ENCODE measurements around the gene ELMOD3. TPM values are rescaled to one million over a fixed set of nuclear protein-coding genes. Genes with fewer than 3 reads are reported as not detected.
A peak's percentile ranks its signal among the peaks of the same experiment; 100 is the strongest.

ELMOD3 gene
- total and polyA plus RNA-seq, 9 of the 15 experiments (the other 6 are each of a cell fraction or from before 2014, with no cell fraction given), result 2.7 to 18.7 (median 11.6) TPM

- Histone ChIP-seq H3K4me3 (no peak overlapping the region), H3K9me3 (replicated peaks; ENCODE audit: control insufficient read depth, insufficient read depth, low read depth, low read length) (no peaks in the 10 kb centered on the region), H4K20me1 (replicated peaks; ENCODE audit: control insufficient read depth, insufficient read depth, low read length) (no peaks in the 10 kb centered on the region; the same call in 1 of the 2 replicates), H3K27me3 (ENCODE audit: control insufficient read depth in 2 of 2, insufficient read depth in 2 of 2, low read length in 2 of 2) (peaks cover 9 to 22% of the 10 kb centered on the region in 2 experiments; a peak in 4 of 5 replicates), H3K9ac (ENCODE audit: insufficient read depth in 1 of 2, low read depth in 2 of 2, low read length in 2 of 2) (peak overlapping the region in 1 of 2 experiments; percentile 68; a peak in 2 of 4 replicates), H3K9me1 (ENCODE audit: control insufficient read depth, insufficient read depth, low read length) (no peaks in the 10 kb centered on the region), H3K4me1 (replicated peaks in 1 of 2; ENCODE audit: control insufficient read depth in 2 of 2, insufficient read depth in 2 of 2, low read length in 2 of 2) (peaks cover 9 to 24% of the 10 kb centered on the region in 2 experiments; a peak in 4 of 5 replicates), H3K4me2 (ENCODE audit: insufficient read depth, low read length) (no peak overlapping the region), H3K27ac (ENCODE audit: extremely low read depth, low read depth, low read length) (no peak overlapping the region), H3K36me3 (ENCODE audit: control insufficient read depth, insufficient read depth, low read length) (no peaks in the 10 kb centered on the region), H3K79me2 (ENCODE audit: control insufficient read depth, insufficient read depth, low read length) (no peaks in the 10 kb centered on the region), H2AFZ (ENCODE audit: low read depth, low read length) (0 out of 2 replicates have a peak overlapping the region, but pooled peaks have one; percentile 9)
- in situ Hi-C loops (cut with MboI), result loop anchor here (10.0 kb wide), 1 partner anchor 384 kb away; no protein-coding TSS in a partner anchor
- CTCF ChIA-PET (ENCODE audit: low intra/inter-chr PET ratio), result no interaction called here
- ATAC-seq, result no peak
- DNase-seq (ENCODE audit: extremely low read depth in 1 of 4, low spot score in 3 of 4), result no peak
- POLR2A ChIA-PET, result interaction anchor here (0.6 to 1.5 kb wide), 5 partner anchors 9 to 230 kb away, joined by 3 to 11 read pairs (median 3); partner anchors contain the start of genes MAT2A and TGOLN2
- 43% methylated on average over 15 of the region's 15 CpGs for WGBS (ENCODE audit: insufficient coverage, low coverage, missing lambda C conversion rate)
- no peak for FAIRE-seq
- no TSS peak for BruUV-seq (replicated peaks)
- intact Hi-C loops (cut with micrococcal nuclease), result no loop called here
- TF ChIP-seq ZNF24 (IDR thresholded peaks at IDR 0.05) (no peak), POLR2G (IDR thresholded peaks at IDR 0.05; ENCODE audit: low read depth, low read length) (peak; percentile 48), E2F6 (IDR thresholded peaks at IDR 0.05; ENCODE audit: borderline replicate concordance in 1 of 2, extremely low read depth in 1 of 2, insufficient read depth in 1 of 2, insufficient read length in 1 of 2, low read depth in 1 of 2, low read length in 1 of 2, poor library complexity in 1 of 2, severe bottlenecking in 1 of 2) (no peak), SIN3A (IDR thresholded peaks at IDR 0.05; ENCODE audit: borderline replicate concordance in 2 of 2, control insufficient read depth in 1 of 2, low read depth in 2 of 2, low read length in 2 of 2) (no peak), MITF (IDR thresholded peaks at IDR 0.05) (no peak), ZNF347 (CRISPR knock-in tag; IDR thresholded peaks at IDR 0.05; ENCODE audit: low read depth) (no peak), TFE3 (CRISPR knock-in tag; IDR thresholded peaks at IDR 0.05) (peak; percentile 60), JUND (IDR thresholded peaks at IDR 0.05; ENCODE audit: borderline replicate concordance, low read depth, low read length) (no peak), JUND (tag; IDR thresholded peaks at IDR 0.05; ENCODE audit: borderline replicate concordance, low read depth, low read length) (no peak), USF2 (CRISPR knock-in tag; IDR thresholded peaks at IDR 0.05) (peak; percentile 27; the same call in 1 of the 2 replicates), ZNF764 (CRISPR knock-in tag; IDR thresholded peaks at IDR 0.05; ENCODE audit: low read depth) (no peak), RFX5 (IDR thresholded peaks at IDR 0.05; ENCODE audit: low read depth, low read length) (no peak), COPS2 (conservative IDR thresholded peaks at IDR 0.05) (no peak), ZNF143 (CRISPR knock-in tag; IDR thresholded peaks at IDR 0.05) (no peak), NR2F6 (CRISPR knock-in tag; IDR thresholded peaks at IDR 0.05) (no peak), HSF4 (CRISPR knock-in tag; IDR thresholded peaks at IDR 0.05; ENCODE audit: borderline replicate concordance) (no peak)
Observed at GRCh38 chr2:85308896-85309555, 45.5 kb upstream of the ELMOD3 start.

Measured in K562 (cell line).